ENCODE data around the gene DAB2. TPM values are rescaled to one million over a fixed set of nuclear protein-coding genes. Genes with fewer than 3 reads are reported as not detected.

The DAB2 gene
- total RNA-seq, 1 donor from 2014 or later = 28.5 TPM

DNA sequence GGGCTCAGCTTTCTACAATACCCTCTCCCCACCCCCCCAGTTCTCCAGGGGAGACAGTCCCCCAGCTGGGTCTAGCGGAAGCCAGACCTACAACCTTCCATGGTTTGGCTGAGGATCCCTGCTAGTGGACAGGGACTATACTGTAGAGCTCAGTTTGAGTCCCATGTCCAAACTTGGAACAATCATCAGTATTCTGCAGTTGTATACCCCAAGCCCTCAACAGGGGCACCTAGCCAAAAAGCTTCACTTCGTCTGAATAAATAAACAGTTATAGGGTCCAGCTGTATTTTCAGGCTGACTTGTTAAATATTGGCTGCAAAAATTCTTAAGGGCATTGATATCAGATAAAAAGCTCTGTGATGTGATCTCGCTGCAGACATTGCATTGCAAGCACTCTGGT lies 45.1 kb downstream of the DAB2 start:
- intact Hi-C loops (cut with micrococcal nuclease) = no loop called here
- Histone ChIP-seq H3K4me3 (no peak overlapping the region), H3K27me3 (ENCODE audit: low read depth) (no peaks in the 10 kb centered on the region), H3K9me3 (replicated peaks) (no peaks in the 10 kb centered on the region), H3K36me3 (peaks cover 67% of the 10 kb centered on the region), H3K27ac (replicated peaks) (peak overlapping the region; percentile 11), H3K4me1 (peaks cover 12% of the 10 kb centered on the region)
- TF ChIP-seq, protein P1, sequence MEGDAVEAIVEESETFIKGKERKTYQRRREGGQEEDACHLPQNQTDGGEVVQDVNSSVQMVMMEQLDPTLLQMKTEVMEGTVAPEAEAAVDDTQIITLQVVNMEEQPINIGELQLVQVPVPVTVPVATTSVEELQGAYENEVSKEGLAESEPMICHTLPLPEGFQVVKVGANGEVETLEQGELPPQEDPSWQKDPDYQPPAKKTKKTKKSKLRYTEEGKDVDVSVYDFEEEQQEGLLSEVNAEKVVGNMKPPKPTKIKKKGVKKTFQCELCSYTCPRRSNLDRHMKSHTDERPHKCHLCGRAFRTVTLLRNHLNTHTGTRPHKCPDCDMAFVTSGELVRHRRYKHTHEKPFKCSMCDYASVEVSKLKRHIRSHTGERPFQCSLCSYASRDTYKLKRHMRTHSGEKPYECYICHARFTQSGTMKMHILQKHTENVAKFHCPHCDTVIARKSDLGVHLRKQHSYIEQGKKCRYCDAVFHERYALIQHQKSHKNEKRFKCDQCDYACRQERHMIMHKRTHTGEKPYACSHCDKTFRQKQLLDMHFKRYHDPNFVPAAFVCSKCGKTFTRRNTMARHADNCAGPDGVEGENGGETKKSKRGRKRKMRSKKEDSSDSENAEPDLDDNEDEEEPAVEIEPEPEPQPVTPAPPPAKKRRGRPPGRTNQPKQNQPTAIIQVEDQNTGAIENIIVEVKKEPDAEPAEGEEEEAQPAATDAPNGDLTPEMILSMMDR (IDR thresholded peaks at IDR 0.05; ENCODE audit: borderline replicate concordance) = no peak
- no peak for DNase-seq

DNA sequence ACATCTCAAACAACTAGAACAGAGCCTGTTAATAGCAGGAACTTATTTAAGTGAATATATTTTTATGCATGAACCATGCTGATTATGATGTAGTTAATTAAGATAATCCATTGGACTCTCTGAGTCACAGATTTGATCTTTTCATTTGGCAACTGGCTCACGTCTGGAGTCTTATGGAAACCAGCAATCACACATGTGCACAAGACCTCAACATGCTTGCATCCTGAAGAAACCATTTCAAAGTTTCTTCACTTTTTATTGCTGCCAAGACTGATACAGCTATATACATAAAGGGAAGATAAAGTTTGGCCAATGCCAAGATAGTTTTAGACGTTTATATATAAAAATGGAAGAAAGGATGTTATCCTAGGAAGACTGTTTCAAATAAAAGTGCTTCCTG lies 47.2 kb downstream of the DAB2 start:
- Histone ChIP-seq H3K9me3 (replicated peaks) (no peaks in the 10 kb centered on the region), H3K27me3 (ENCODE audit: low read depth) (no peaks in the 10 kb centered on the region), H3K36me3 (peaks cover 66% of the 10 kb centered on the region), H3K4me3 (no peak overlapping the region), H3K27ac (replicated peaks) (no peak overlapping the region), H3K4me1 (peaks cover 12% of the 10 kb centered on the region)
- intact Hi-C loops (cut with micrococcal nuclease) = no loop called here
- TF ChIP-seq, protein P1 (IDR thresholded peaks at IDR 0.05; ENCODE audit: borderline replicate concordance) = no peak
- no peak for DNase-seq

DNA sequence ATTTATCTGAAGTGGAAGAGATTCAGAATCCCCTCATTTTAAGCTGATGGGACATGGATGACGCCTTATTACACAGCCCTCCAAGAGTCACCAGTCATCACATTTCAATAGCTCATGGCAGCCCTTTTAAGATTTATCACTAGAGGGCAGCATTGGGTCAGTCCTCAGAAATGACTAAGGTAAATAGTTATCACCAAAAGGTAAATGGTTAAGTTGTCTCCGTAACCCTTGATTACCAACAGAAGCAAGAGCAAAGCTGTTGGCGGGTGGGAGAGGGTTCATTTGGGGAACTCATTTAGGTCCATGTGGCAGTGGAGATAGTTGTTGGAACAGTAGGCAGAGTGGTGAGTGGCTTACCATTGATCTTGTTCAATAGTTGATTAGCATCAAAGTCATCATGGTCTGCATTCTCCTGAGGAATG lies 48.5 kb downstream of the DAB2 start:
- peaks cover 13% of the 10 kb centered on the region for H3K4me1 ChIP-seq
- TF ChIP-seq, protein P1 (IDR thresholded peaks at IDR 0.05; ENCODE audit: borderline replicate concordance) = peak; percentile 79
- no peaks in the 10 kb centered on the region for H3K9me3 ChIP-seq (replicated peaks)
- no peaks in the 10 kb centered on the region for H3K27me3 ChIP-seq (ENCODE audit: low read depth)
- intact Hi-C loops (cut with micrococcal nuclease) = no loop called here
- H3K27ac ChIP-seq (replicated peaks) = no peak overlapping the region
- peaks cover 55% of the 10 kb centered on the region for H3K36me3 ChIP-seq
- H3K4me3 ChIP-seq = no peak overlapping the region
- DNase-seq = no peak

DNA sequence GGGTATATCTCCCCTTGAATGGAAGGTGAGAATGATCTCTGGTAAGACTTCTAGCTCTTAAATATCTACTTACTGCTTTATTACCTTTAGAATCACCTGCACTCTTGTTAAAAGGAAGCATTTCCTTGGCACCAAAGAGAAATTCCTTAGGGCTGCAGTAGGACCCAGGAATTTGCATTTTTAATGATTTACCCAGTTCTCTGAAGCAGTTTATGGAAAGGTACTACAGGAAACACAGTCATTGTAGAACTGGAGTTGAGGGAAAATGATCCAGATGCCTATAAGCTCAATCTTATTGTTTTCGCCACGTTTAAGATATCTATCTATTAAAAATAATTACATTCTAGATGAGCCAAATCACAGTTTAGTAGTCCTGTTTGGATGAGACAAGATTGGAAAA lies 51.0 kb downstream of the DAB2 start:
- Histone ChIP-seq H3K4me3 (no peak overlapping the region), H3K4me1 (peaks cover 4% of the 10 kb centered on the region), H3K27ac (replicated peaks) (no peak overlapping the region), H3K27me3 (ENCODE audit: low read depth) (no peaks in the 10 kb centered on the region), H3K36me3 (peaks cover 56% of the 10 kb centered on the region), H3K9me3 (replicated peaks) (no peaks in the 10 kb centered on the region)
- intact Hi-C loops (cut with micrococcal nuclease) = no loop called here
- DNase-seq = no peak
- TF ChIP-seq, protein P1 (IDR thresholded peaks at IDR 0.05; ENCODE audit: borderline replicate concordance) = no peak

- TF ChIP-seq, protein P1 (IDR thresholded peaks at IDR 0.05; ENCODE audit: borderline replicate concordance) = no peak
- Histone ChIP-seq H3K4me3 (no peak overlapping the region), H3K27me3 (ENCODE audit: low read depth) (no peaks in the 10 kb centered on the region), H3K4me1 (peaks cover 8% of the 10 kb centered on the region), H3K9me3 (replicated peaks) (no peaks in the 10 kb centered on the region), H3K27ac (replicated peaks) (no peak overlapping the region), H3K36me3 (peaks cover 40% of the 10 kb centered on the region)
- no peak for DNase-seq
- intact Hi-C loops (cut with micrococcal nuclease) = no loop called here
Measured at GRCh38 chr5:39371367-39371635, 53.5 kb downstream of the DAB2 start.

Data from left ventricle myocardium inferior (tissue), 1 donor.